Testis (tissue), 2 donors: ENCODE data around the gene FBXO27.

Experiments used
- POLR2A ChIP-seq: fragments of 450-650 bp; IDR thresholded peaks from one replicate; pipeline ENCODE4 v1.6.1; 2017; ENCODE audit warnings: antibody characterized with exemption, mild to moderate bottlenecking, moderate library complexity
- TF ChIP-seq, protein P1 (sequence below), 3 experiments: fragments of 450-650 bp in 2 of 3; fragments of 200-600 bp in 1 of 3; sonication (generic) in 1 of 3; IDR thresholded peaks; one replicate each; pipeline ENCODE4 v1.5.1; 2016 to 2019; ENCODE audit warnings: antibody characterized with exemption in 3 of 3, mild to moderate bottlenecking in 2 of 3, moderate library complexity in 1 of 3

GRCh38 chr19:39070888-39071287 lies 38.5 kb upstream of the FBXO27 start:
- TF ChIP-seq, protein P1, sequence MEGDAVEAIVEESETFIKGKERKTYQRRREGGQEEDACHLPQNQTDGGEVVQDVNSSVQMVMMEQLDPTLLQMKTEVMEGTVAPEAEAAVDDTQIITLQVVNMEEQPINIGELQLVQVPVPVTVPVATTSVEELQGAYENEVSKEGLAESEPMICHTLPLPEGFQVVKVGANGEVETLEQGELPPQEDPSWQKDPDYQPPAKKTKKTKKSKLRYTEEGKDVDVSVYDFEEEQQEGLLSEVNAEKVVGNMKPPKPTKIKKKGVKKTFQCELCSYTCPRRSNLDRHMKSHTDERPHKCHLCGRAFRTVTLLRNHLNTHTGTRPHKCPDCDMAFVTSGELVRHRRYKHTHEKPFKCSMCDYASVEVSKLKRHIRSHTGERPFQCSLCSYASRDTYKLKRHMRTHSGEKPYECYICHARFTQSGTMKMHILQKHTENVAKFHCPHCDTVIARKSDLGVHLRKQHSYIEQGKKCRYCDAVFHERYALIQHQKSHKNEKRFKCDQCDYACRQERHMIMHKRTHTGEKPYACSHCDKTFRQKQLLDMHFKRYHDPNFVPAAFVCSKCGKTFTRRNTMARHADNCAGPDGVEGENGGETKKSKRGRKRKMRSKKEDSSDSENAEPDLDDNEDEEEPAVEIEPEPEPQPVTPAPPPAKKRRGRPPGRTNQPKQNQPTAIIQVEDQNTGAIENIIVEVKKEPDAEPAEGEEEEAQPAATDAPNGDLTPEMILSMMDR (IDR thresholded peaks at IDR 0.05), result no peak
- TF ChIP-seq POLR2A, result no peak
